ENCODE results near the gene BNIP3.

DNA sequence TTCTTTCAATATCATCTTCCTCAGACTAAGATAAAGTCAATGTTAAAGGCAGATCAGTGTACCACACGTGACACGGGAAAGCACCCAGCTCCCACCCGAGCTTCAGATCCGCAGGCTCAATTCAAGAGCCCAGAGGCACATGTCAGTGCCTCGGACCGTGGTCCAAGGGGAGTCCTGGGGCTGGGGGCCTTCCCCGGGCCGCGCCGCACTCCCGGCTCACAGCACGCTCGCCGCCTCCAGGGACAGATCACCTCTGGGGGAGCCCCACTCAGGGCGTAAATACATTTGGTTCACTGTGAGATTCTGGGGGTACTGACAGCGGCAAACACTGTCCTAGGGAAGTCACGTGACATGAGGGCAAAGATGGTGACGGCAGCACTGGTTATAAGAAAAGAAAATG, 10.8 kb downstream of the BNIP3 start:
- TF ChIP-seq POLR2A (IDR thresholded peaks at IDR 0.05; ENCODE audit: low read length) (no peak), GATA1 (IDR thresholded peaks at IDR 0.05; ENCODE audit: low read depth, low read length) (no peak)
